Natural killer cell (primary cell): ENCODE results near the gene SEC24C. TPM values are rescaled to one million over a fixed set of nuclear protein-coding genes. Genes with fewer than 3 reads are reported as not detected.

Experiments used
- ATAC-seq, 3 donors: fragments of 150-1000 bp in 2 of 3; fragments of 200-7000 bp in 1 of 3; cut with Tn5 transposase; 1 replicate in 1 of 3; 2 replicates in 2 of 3; pipeline ENCODE4 v1.10.0; 2021; ENCODE audit warnings: mild to moderate bottlenecking in 2 of 3, moderate library complexity in 2 of 3
- DNase-seq, 2 donors: peaks; one replicate each; pipeline versions ENCODE4 v3.0.0 to v3.0.0-alpha.2; 2013 to 2021; ENCODE audit warnings: mixed read lengths in 1 of 2
- H3K27ac ChIP-seq: one replicate; pipeline ENCODE4 v1.5.1; 2013; ENCODE audit warnings: mild to moderate bottlenecking, low read length
- H3K27me3 ChIP-seq: one replicate; pipeline ENCODE4 v1.6.1; 2013; ENCODE audit warnings: low read length; ENCODE audit not compliant: control insufficient read depth, insufficient read depth
- H3K36me3 ChIP-seq: one replicate; pipeline ENCODE4 v1.6.1; 2013; ENCODE audit warnings: low read length; ENCODE audit not compliant: control insufficient read depth, insufficient read depth
- H3K4me1 ChIP-seq: one replicate; pipeline ENCODE4 v1.6.1; 2013; ENCODE audit warnings: low read length; ENCODE audit not compliant: control insufficient read depth, insufficient read depth
- H3K4me3 ChIP-seq: one replicate; pipeline ENCODE4 v1.5.1; 2013; ENCODE audit warnings: low read length
- H3K9me3 ChIP-seq: one replicate; pipeline ENCODE4 v1.6.1; 2013; ENCODE audit warnings: low read length; ENCODE audit not compliant: control insufficient read depth, insufficient read depth
- H3K27ac Mint-ChIP-seq, 2 donors: one replicate each; pipeline ENCODE4 v1.8.0; 2022; ENCODE audit warnings: mild to moderate bottlenecking in 2 of 2, mixed read lengths in 2 of 2, moderate library complexity in 1 of 2
- H3K27me3 Mint-ChIP-seq, 2 donors: one replicate each; pipeline ENCODE4 v1.8.0; 2022; ENCODE audit warnings: low read depth in 2 of 2, mixed read lengths in 2 of 2
- H3K36me3 Mint-ChIP-seq: one replicate; pipeline ENCODE4 v1.8.0; 2022; ENCODE audit warnings: mixed read lengths
- H3K4me1 Mint-ChIP-seq, 2 donors: one replicate each; pipeline ENCODE4 v1.8.0; 2022; ENCODE audit warnings: mixed read lengths in 2 of 2
- H3K4me3 Mint-ChIP-seq: one replicate; pipeline ENCODE4 v1.8.0; 2022; ENCODE audit warnings: mild to moderate bottlenecking, moderate library complexity, mixed read lengths
- H3K9me3 Mint-ChIP-seq, 2 donors: one replicate each; pipeline ENCODE4 v1.8.0; 2022; ENCODE audit warnings: mixed read lengths in 2 of 2
- CTCF ChIP-seq: fragments of 200-600 bp; IDR thresholded peaks from one replicate; pipeline ENCODE4 v1.8.0; 2022; ENCODE audit warnings: antibody characterized with exemption
- WGBS: methylation state at CpG from one replicate; pipeline ENCODE4 v1.1.7; 2013; ENCODE audit warnings: missing lambda C conversion rate; ENCODE audit not compliant: insufficient coverage; 5-methylcytosine and 5-hydroxymethylcytosine counted together
- intact Hi-C: fragments of 100-400 bp; cut with micrococcal nuclease; formaldehyde crosslinking; loops from one replicate; pipeline ENCODE4 v1.14.2; 2022
- total RNA-seq, 4 donors: library from RNA; stranded (reverse); fragments of 120-200 nt in 1 of 4; gene quantifications; one replicate each; pipeline versions ENCODE4 v1.2.3 to v1.2.4, GENCODE V29; 2013 to 2022

SEC24C gene
- total RNA-seq, 3 donors from 2014 or later (not counting 1 experiment from before 2014, with no cell fraction given), result 153 to 161 (median 160) TPM

- Mint-ChIP-seq H3K27ac (no peak overlapping the region), H3K9me3 (no peaks in the 10 kb centered on the region), H3K4me1 (peaks cover 27 to 39% of the 10 kb centered on the region in 2 donors), H3K36me3 (no peaks in the 10 kb centered on the region), H3K4me3 (no peak overlapping the region), H3K27me3 (no peaks in the 10 kb centered on the region)
- DNase-seq (no peak), ATAC-seq (no peak)
- no peak for TF ChIP-seq CTCF
- 96% methylated on average over 16 of the region's 17 CpGs for WGBS
- H3K4me1 ChIP-seq, result peaks cover 22% of the 10 kb centered on the region
- H3K9me3 ChIP-seq, result no peaks in the 10 kb centered on the region
- H3K4me3 ChIP-seq, result no peak overlapping the region
- intact Hi-C loops, result loop anchor here (5.0 kb wide), 1 partner anchor 388 kb away; no protein-coding TSS in a partner anchor
- H3K27me3 ChIP-seq, result no peaks in the 10 kb centered on the region
- H3K27ac ChIP-seq, result no peak overlapping the region
- peaks cover 51% of the 10 kb centered on the region for H3K36me3 ChIP-seq
Measured at GRCh38 chr10:73788864-73789658, 44.9 kb downstream of the SEC24C start.

GRCh38 chr10:73789659-73790055 lies 45.5 kb downstream of the SEC24C start:
- H3K9me3 Mint-ChIP-seq, result no peaks in the 10 kb centered on the region
- peaks cover 22% of the 10 kb centered on the region for H3K4me1 ChIP-seq
- H3K4me3 ChIP-seq, result no peak overlapping the region
- H3K27me3 Mint-ChIP-seq, result no peaks in the 10 kb centered on the region
- no peak for DNase-seq
- whole genome bisulfite sequencing, result 94% methylated on average over 7 of the region's 10 CpGs
- peaks cover 57% of the 10 kb centered on the region for H3K36me3 ChIP-seq
- H3K27ac Mint-ChIP-seq, result no peak overlapping the region
- no peaks in the 10 kb centered on the region for H3K27me3 ChIP-seq
- H3K36me3 Mint-ChIP-seq, result no peaks in the 10 kb centered on the region
- no peak for TF ChIP-seq CTCF
- no peaks in the 10 kb centered on the region for H3K9me3 ChIP-seq
- no peak for ATAC-seq
- no peak overlapping the region for H3K4me3 Mint-ChIP-seq
- no peak overlapping the region for H3K27ac ChIP-seq
- H3K4me1 Mint-ChIP-seq, result peaks cover 27 to 39% of the 10 kb centered on the region in 2 donors
- intact Hi-C loops, result loop anchor here (5.0 kb wide), 1 partner anchor 388 kb away; no protein-coding TSS in a partner anchor

- peaks cover 70% of the 10 kb centered on the region for H3K36me3 ChIP-seq
- ATAC-seq (no peak), DNase-seq (no peak)
- H3K27me3 Mint-ChIP-seq, result no peaks in the 10 kb centered on the region
- H3K4me1 ChIP-seq, result peaks cover 15% of the 10 kb centered on the region
- intact Hi-C loops, result no loop called here
- no peaks in the 10 kb centered on the region for H3K36me3 Mint-ChIP-seq
- no peaks in the 10 kb centered on the region for H3K9me3 Mint-ChIP-seq
- H3K9me3 ChIP-seq, result no peaks in the 10 kb centered on the region
- no peak overlapping the region for H3K27ac ChIP-seq
- H3K4me3 ChIP-seq, result no peak overlapping the region
- 96% methylated on average over 22 of the region's 22 CpGs for WGBS
- H3K27ac Mint-ChIP-seq, result no peak overlapping the region
- no peak for TF ChIP-seq CTCF
- H3K4me3 Mint-ChIP-seq, result no peak overlapping the region
- no peaks in the 10 kb centered on the region for H3K27me3 ChIP-seq
- peaks cover 17 to 29% of the 10 kb centered on the region in 2 donors for H3K4me1 Mint-ChIP-seq
Measured at GRCh38 chr10:73790886-73791625, 46.9 kb downstream of the SEC24C start.
